Ascending aorta (tissue), 2 donors: ENCODE measurements around the gene TSFM. TPM values are rescaled to one million over a fixed set of nuclear protein-coding genes. Genes with fewer than 3 reads are reported as not detected.
"Not testable (repeated sequence)": the region's sequence is repeated elsewhere in the genome, so short reads cannot be mapped to it uniquely, and the experiment has no call there.

Source experiments
- DNase-seq, 2 donors: peaks; one replicate each; pipeline ENCODE4 v3.0.0-alpha.2; 2019; ENCODE audit warnings: low spot score in 2 of 2
- H3K27ac ChIP-seq, 2 donors: fragments of 200-600 bp; sonication (generic); one replicate each; pipeline ENCODE4 v1.5.1; 2016 to 2017; ENCODE audit warnings: mild to moderate bottlenecking in 1 of 2
- H3K27me3 ChIP-seq: fragments of 200-600 bp; sonication (generic); one replicate; pipeline ENCODE4 v1.5.1; 2017
- H3K36me3 ChIP-seq, 2 donors: fragments of 200-600 bp; sonication (generic); one replicate each; pipeline ENCODE4 v1.5.1; 2016
- H3K4me1 ChIP-seq, 2 donors: fragments of 200-600 bp; sonication (generic); one replicate each; pipeline ENCODE4 v1.5.1; 2016 to 2017; ENCODE audit warnings: mild to moderate bottlenecking in 1 of 2
- H3K4me3 ChIP-seq, 2 donors: fragments of 200-600 bp; sonication (generic); one replicate each; pipeline ENCODE4 v1.5.1; 2016 to 2017; ENCODE audit warnings: mild to moderate bottlenecking in 1 of 2
- H3K9me3 ChIP-seq, 2 donors: fragments of 200-600 bp; sonication (generic); one replicate each; pipeline ENCODE4 v1.5.1; 2016
- intact Hi-C: fragments of 100-400 bp; cut with DNase I; formaldehyde crosslinking; loops from one replicate; pipeline ENCODE4 v1.15.1; 2023
- total RNA-seq: library from RNA; depleted of rRNA; stranded (reverse); fragments of >200 nt; gene quantifications from one replicate; pipeline ENCODE4 v1.1.0, GENCODE V29; 2016
- TF ChIP-seq, protein P1 (sequence below), 3 experiments: fragments of 200-600 bp in 2 of 3; fragments of 450-650 bp in 1 of 3; sonication (generic) in 2 of 3; IDR thresholded peaks; one replicate each; pipeline ENCODE4 v1.5.1; 2016 to 2019; ENCODE audit warnings: antibody characterized with exemption in 3 of 3, mild to moderate bottlenecking in 1 of 3, moderate library complexity in 1 of 3

Gene TSFM
- total RNA-seq, 1 donor from 2014 or later, result 46.8 TPM

DNA sequence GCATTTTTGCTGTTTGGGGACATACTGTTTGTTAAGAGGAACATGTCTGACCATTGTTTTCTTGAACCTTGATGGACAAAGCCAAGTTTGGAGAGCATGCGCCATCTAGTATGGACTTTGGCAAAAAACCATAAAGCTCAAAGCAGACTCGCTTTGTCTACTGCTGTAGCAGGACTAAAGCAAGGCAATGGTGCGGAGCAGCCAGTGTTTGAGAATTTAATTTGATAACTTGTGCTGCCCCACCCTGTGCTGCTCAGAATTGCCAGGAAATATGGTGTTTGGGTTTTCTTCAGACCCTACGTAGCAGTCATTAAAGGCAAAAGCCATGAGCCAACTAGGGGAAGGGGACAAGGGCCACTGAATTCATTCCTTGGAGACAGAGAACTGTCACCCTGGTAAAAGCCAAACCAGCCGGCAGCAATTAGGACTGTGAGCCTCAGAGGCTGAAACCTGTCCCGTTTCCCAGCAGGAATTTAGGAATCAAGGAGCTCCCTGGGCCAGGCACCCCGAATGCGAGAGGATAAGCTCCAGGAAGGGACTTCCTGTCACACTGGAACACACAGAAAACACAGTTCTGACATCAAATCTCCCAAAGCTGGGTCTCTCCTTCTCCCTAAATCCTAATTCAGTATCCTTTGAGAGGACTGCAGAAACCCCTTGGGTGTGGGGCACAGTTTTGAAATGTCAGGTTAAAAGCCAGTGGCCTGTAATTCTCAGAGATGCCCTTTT, 34.8 kb downstream of the TSFM start:
- H3K4me1 ChIP-seq, result peaks cover 0 to 21% of the 10 kb centered on the region in 2 donors
- H3K4me3 ChIP-seq, result no peak overlapping the region

DNA sequence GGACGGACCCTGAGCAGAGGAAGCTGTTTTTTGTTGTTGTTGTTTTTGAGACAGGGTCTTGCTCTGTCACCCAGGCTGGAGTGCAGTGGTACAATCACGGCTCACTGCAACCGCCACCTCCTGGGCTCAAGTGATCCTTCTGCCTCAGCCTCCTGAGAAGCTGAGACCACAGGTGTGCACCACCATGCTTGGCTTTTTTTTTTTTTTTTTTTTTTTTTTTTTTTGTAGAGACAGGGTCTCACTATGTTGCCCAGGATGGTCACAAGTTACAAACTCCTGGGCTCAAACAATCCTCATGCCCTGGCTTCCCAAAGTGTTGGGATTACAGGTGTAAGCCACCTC, 35.4 kb downstream of the TSFM start:
- intact Hi-C loops, DNase-seq, H3K27me3 ChIP-seq, H3K9me3 ChIP-seq, H3K4me3 ChIP-seq: not testable (repeated sequence)
- peak overlapping the region; percentile 61 to 69 for H3K27ac ChIP-seq
- peaks cover 0 to 21% of the 10 kb centered on the region in 2 donors for H3K4me1 ChIP-seq
- peaks cover 29 to 46% of the 10 kb centered on the region in 2 donors for H3K36me3 ChIP-seq

More for the DNA sequence above, 34.8 kb downstream of the TSFM start:
- TF ChIP-seq, protein P1, sequence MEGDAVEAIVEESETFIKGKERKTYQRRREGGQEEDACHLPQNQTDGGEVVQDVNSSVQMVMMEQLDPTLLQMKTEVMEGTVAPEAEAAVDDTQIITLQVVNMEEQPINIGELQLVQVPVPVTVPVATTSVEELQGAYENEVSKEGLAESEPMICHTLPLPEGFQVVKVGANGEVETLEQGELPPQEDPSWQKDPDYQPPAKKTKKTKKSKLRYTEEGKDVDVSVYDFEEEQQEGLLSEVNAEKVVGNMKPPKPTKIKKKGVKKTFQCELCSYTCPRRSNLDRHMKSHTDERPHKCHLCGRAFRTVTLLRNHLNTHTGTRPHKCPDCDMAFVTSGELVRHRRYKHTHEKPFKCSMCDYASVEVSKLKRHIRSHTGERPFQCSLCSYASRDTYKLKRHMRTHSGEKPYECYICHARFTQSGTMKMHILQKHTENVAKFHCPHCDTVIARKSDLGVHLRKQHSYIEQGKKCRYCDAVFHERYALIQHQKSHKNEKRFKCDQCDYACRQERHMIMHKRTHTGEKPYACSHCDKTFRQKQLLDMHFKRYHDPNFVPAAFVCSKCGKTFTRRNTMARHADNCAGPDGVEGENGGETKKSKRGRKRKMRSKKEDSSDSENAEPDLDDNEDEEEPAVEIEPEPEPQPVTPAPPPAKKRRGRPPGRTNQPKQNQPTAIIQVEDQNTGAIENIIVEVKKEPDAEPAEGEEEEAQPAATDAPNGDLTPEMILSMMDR (IDR thresholded peaks at IDR 0.05), result no peak
- peaks cover 24 to 45% of the 10 kb centered on the region in 2 donors for H3K36me3 ChIP-seq
- intact Hi-C loops, result no loop called here
- DNase-seq, result no peak
- no peaks in the 10 kb centered on the region for H3K9me3 ChIP-seq
- H3K27ac ChIP-seq, result peak overlapping the region; percentile 61 to 69
- no peaks in the 10 kb centered on the region for H3K27me3 ChIP-seq

DNA sequence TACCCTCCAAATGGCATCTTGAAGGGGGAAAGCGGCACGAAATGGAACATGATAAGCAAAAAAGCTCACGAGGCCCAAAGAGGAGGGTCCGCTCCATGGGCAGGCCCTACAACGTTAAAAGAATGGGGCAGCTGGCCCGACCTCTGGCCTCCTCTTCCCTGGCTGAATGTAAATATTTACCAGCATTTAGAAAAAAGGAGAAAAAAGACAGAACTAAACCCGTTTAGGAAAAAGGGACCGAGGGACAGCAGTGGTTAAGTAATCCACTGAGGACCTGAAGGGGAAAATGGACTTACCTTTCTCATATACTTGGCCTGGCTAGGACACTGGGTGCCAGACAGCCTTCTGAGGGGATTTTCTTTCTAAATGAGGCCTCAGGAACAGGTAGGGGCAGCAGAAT, 37.5 kb downstream of the TSFM start:
- H3K27ac ChIP-seq, H3K27me3 ChIP-seq, H3K9me3 ChIP-seq, H3K4me3 ChIP-seq, DNase-seq, intact Hi-C loops: not testable (repeated sequence)
- H3K4me1 ChIP-seq, result peaks cover 0 to 21% of the 10 kb centered on the region in 2 donors
- peaks cover 51 to 63% of the 10 kb centered on the region in 2 donors for H3K36me3 ChIP-seq

DNA sequence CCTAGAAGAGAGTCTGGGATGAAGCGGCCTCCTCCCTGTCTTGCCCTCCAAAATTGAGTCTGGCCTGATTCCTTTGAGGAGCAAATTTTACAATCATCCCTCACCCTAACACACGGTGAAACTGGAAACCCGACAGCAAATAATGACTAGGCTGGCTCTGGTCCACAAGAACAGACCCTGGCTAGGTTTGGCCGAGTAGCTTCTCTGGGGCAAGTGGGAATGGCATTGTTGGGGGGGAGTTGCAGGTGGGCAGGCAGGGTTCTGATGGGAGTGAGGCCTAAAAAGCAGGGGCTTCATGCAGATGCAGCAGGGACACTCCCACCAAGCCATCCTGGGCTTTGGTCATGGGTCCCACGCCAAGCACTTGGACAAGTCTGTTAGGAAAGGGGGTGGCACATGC, 38.4 kb downstream of the TSFM start:
- H3K36me3 ChIP-seq, result peaks cover 60 to 72% of the 10 kb centered on the region in 2 donors
- peak overlapping the region in 1 of 2 donors; percentile 38 for H3K27ac ChIP-seq
- H3K9me3 ChIP-seq, DNase-seq, H3K27me3 ChIP-seq, intact Hi-C loops, H3K4me3 ChIP-seq: not testable (repeated sequence)
- peaks cover 0 to 18% of the 10 kb centered on the region in 2 donors for H3K4me1 ChIP-seq

DNA sequence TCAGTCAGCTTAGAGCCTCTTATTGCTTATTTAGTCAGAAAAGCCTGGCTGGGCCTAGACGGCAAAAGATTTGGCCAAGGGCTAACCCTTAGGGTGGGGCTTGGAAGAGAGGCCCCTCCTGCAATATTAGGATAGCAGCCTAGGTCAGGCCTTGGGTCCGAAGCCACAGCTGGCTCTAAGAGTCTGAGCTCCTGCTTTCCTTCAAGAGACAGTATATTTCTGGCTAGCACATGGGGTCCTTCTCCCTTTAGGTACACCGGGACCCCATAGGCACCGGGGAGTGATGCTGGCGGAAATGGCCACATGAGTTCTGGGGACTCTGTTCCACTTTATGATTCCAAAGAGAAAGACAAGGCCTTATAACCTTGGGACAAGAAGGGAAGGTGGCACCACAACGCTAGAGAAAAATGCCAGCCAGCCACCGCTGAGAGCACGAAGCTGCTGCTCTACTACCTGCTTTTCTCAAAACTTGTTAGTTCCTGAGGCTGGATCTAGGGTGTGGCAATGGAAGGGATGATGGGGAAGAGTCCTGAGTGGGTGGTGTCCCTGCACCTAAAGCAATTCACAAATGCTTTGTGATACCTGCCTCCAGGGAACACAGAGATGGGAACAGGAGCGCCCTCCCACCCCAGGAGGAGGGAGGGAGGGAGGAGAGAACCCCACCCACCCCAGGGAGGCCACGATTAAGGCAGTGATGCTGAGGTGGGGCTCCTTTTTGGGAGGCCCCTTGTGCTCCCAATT, 39.1 kb downstream of the TSFM start:
- H3K27ac ChIP-seq, result peak overlapping the region in 1 of 2 donors; percentile 38
- no peak overlapping the region for H3K4me3 ChIP-seq
- no peaks in the 10 kb centered on the region for H3K9me3 ChIP-seq
- DNase-seq, result no peak
- intact Hi-C loops, result no loop called here
- no peaks in the 10 kb centered on the region for H3K27me3 ChIP-seq
- peaks cover 0 to 13% of the 10 kb centered on the region in 2 donors for H3K4me1 ChIP-seq
- TF ChIP-seq, protein P1 (IDR thresholded peaks at IDR 0.05), result no peak
- peaks cover 66 to 79% of the 10 kb centered on the region in 2 donors for H3K36me3 ChIP-seq

DNA sequence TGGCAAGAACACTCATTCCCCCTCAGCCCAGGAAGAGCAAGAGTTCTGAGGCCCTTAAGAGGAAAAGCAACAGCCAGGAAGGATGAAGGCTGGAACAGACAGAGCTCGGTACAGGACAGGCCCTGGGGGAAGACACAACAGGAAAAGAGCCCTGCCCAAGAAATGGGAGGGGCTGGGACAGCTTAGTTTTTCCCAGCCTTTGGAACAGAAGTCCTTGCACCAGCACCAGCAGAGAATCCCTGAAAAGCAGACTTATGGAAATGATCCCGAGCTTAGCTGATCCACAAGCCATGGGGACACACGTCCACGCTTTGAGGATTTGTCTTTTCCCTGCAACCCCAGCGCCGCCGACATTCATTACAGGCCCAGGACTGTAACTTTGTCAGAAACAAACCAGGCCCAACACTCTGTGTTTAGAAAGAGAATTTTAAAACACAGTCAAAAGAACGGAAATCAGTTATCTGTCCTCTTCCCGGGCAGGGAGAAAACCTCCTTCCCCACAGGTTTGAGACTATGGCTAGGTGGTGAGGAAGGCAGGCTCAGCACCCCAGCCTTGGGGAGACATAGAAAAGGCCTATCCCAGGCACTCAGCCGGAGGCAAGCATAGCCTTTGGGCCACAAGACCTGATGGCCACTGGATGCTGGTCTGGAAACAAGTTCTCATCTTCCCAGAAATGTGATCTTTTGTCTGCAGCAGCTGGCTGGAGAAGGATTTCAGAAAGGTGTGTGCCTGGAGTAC, 40.0 kb downstream of the TSFM start:
- H3K27ac ChIP-seq, result peak overlapping the region; percentile 15 to 38
- intact Hi-C loops, result no loop called here
- no peak overlapping the region for H3K4me3 ChIP-seq
- peaks cover 0 to 4% of the 10 kb centered on the region in 2 donors for H3K4me1 ChIP-seq
- TF ChIP-seq, protein P1 (IDR thresholded peaks at IDR 0.05), result no peak
- H3K9me3 ChIP-seq, result no peaks in the 10 kb centered on the region
- DNase-seq, result no peak
- H3K27me3 ChIP-seq, result no peaks in the 10 kb centered on the region
- H3K36me3 ChIP-seq, result peaks cover 75 to 88% of the 10 kb centered on the region in 2 donors
